GM21526 (cell line): Measurements from ENCODE around the gene TMEM250.

Source experiments
- ATAC-seq: cut with Tn5 transposase; IDR thresholded peaks from one replicate; pipeline ENCODE4 v1.9.1; 2021; ENCODE audit warnings: moderate library complexity; ENCODE audit not compliant: unreplicated experiment, low FRiP score

The TMEM250 gene

DNA sequence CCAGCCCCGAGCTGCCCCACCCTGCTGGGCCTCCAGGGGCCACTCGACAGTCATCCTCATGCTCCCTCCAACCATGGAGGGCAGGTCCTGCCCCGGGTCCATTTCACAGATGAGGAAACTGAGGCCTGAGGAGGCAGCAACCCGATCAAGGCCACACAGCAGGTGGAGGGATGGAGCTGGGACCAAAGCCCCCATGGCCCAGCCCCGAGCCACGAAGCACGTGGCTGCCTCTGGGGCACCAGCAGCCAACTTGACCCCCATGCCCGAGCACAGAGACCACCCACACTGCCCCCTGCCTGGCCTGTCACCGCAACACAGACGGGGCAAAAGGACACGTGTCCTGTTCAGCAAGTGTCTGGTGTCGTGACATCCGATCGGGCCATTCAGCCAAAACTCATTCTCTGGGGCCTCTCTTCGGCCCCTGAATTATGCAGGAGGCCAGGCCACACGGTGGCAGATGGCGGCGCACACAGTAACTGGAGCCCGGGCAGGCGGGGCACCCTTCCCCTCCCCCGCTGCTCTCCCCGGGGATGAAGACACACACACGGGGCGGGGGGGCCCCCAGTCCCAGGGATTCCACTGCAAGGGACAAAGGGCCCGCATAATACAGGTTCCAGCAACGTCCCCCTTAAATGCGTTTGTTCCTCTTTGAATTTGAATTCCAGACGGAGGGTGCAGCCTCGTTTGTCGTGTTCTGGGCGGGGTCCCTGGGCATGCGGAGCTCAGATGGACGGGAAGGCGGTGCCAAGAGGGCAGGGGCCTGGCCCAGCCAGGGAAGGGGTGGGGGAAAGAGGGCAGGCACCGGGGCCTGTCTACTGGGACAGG, 29.4 kb upstream of the TMEM250 start:
- no peak for ATAC-seq

- no peak for ATAC-seq
Measured at GRCh38 chr9:136147038-136147889, 28.6 kb upstream of the TMEM250 start.

DNA sequence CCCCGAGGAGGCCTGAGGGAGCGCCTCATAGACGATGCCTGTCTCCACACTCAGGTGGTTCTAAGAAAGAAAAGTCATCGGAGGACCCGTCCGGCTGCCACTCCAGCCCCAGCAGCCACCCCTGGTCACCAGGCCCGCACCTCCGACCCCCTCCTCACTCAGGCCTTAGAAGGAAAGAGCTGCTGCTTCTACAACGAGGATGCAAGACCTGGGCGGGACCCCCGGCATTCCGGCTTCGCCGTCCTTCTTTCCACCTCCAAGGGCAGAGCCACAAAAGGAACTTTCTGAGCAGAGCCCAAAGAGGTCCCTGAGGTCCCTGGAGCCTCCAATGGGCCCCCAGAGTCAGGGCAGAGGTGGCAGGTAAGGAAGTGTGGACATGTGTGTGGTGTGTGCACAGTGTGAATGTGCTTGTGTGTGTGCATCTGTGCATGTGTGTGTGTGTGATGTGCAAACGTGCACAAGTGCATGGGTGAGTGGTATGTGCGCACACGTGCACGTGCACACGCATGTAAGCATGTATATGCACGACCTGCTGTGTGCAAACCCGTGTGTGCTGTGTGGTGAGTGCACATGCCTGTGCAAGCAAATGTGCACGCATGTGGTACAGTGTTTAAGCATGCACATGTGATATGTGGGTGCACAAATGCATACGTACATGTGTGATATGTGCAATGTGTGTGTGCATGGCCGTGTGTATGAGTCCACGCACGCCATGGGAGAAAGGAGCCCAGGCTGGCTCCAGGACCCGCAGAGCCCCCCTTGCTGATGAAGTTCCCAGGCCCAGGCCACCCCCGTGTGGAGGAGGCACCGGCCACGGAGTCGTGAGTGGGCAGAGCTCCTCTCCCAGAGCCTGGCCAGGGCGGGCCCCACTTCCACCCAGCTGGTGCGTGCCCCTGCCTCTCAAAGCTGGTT, 27.7 kb upstream of the TMEM250 start:
- no peak for ATAC-seq

GRCh38 chr9:136145580-136145979, 26.9 kb upstream of the TMEM250 start:
- ATAC-seq: no peak

DNA sequence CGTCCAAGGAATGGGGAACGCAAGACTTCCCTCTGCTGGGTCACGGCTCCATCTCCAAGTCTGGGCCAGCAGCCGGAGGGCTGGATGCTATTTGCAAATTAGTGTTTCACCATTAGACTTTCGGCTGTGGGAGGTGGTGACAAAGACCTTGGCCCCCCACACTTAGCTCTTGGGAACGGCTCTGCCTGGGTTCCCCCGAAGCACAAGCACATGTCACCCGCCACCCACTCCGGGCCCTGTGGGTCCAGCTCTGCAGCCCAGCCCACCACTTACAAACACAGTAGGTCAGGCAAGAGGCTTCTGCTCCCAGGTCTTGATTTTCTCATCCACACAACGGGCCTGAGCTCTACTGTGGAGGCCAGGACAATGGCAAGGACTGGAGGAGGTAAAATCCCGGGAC, 25.8 kb upstream of the TMEM250 start:
- ATAC-seq: no peak

DNA sequence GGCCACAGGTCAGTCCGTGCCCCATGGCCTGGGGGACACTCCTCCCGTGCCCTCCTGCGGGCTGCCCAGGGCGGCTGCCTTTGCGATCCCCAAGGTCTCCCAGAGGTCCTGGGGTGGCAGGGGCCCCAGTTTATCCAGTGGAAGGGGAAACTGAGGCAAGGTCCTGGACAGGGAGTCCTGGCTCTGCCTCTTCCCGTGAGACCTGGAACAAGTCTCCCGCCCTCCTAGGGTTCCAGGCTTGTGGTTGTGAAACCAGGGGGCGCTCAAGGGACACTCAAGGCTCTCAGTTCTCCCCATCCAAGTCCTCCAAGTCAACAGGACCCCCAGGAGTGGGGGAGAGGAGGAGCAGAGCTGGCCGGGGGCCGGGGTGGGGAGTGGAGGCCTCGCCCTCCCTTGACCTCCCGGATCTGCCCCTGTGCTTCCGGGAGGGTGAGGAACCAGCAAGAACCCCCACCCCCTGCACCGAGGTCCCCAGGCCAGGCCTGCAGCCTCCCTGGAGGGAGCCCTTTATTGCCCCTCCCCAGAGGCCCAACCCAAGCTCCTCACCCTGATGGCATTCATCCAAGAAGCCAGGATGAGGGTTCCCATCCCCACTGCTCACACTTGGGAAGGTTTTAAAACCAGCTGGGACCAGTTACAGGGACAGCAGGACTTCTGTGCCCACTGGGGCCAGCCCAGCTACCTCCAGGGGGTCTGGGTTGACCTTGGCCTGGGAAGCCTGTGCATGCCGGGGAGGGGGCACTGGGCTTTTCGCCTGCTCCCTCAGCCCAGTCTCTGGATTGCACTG, 24.7 kb upstream of the TMEM250 start:
- ATAC-seq: no peak

GRCh38 chr9:136142859-136143214, 24.2 kb upstream of the TMEM250 start:
- ATAC-seq: no peak

GRCh38 chr9:136142414-136142796, 23.7 kb upstream of the TMEM250 start:
- no peak for ATAC-seq

GRCh38 chr9:136141682-136142413, 23.2 kb upstream of the TMEM250 start:
- ATAC-seq: no peak

DNA sequence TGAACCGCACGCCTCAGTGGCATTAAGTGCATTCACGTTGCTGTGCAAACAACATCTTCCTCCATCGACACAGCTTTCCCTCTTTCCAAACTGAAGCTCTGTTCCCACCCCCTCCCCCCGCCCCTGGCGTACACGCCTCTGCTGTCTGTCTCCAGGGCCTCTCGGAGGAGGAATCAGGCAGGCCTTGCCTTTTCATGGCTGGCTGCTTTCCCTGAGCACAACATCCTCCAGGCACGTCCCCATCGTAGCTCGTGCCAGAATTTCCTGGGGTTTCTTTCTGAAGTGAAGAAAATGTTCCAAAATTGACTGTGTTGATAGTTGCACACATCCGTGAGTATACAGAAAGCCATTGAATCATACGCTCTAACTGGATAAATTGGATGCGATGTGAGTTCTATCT, 22.3 kb upstream of the TMEM250 start:
- no peak for ATAC-seq

DNA sequence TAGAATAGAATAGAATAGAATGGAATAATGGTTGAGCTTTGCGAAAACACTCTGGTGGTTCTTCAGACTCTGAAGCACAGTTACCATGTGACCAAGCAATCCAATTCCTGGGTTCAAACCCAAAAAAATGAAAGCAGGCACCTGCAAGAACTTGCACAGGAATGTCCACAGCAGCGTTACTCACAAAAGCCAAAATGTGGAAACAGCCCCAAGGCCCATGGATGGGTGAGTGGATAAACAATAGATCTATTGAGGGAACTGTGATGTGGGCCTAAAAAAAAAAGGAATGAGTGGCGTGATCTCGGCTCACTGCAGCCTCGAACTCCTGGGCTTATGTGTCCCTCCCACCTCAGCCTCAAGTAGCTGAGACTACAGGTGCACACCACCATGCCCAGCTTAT, 21.4 kb upstream of the TMEM250 start:
- no peak for ATAC-seq

GRCh38 chr9:136138566-136138965, 19.9 kb upstream of the TMEM250 start:
- ATAC-seq: no peak

DNA sequence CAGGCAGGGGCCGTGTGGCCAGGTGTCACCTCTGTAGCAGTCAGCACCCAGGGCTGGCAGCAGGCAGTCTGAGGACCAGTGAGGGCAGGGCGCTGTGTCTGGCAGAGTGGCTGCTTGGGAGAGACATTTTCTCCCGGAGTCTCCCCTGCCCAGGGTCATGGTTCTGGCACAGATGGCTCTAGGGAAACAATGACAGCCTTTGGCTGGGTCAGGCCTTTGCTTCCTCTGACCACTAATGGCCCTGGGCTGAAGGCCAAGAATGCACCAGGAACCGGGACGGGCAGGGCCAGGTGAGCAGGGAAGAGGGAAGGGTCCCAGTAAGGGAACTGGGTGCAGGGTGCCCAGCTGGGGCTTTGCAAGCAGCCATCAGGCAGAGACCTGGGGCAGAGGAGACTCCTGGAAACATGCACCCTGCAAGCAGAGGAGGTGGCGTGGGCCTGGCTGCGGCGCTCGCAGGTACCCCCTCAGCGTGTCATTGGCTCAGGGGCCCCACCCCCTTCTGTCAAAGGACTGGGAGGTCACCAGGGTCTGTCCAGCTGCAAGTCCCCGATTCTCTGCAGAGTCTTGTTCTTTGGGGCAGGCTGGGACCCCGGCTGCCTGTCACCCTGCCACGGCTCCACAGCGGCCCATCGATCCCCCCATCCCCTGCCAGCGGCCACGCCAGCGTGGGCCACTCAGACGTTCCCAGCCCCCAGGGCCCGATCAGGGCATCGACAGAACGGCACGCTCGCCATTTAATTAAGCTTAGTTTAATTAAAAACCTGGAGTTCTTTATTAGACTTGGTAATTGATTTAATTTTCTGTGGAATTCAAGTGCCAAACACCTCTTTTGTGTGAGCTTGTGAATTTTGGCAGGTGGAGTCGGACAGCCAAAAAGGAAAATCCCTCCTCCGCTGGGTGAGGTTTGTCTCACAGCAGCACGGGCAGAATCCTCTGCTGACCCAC, 18.9 kb upstream of the TMEM250 start:
- no peak for ATAC-seq

- no peak for ATAC-seq
Measured at GRCh38 chr9:136136127-136136925, 17.7 kb upstream of the TMEM250 start.

DNA sequence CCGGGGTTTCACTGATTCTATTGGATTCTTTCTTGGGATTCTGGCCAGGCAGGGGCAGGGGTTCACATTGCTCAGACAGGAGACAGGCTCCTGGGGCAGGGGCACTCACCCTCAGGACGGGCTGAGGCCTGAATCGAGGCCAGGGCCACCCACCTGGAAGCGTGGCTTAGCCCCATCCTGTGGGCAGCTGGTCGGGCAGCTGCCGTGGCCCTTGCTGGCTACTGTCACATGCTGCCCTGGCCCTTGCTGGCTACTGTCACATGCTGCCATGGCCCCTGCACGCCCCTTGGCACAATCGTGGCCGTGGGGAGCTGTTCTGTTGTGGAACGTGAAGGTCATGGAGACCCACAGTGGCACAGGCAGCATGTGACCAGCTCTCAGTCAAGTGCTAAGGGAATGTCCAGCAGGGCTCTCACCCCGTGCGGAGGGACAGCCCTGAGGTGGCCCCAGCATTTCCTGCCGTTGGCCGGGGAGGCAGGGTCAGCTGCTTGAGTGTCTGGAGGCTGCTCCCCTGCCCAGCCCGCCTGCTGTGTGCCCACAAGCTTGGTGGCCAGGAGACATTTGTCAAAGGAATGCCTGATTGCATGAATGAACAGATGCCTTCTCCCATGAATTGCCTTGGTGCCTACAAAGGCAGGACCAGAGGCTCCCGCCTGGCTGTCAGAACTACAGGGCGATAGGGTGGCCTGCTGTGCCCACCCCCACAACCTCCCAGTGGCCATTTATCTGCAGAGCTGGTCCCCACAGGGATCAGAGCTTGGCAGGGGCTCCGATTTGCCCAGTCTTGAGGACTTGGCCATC, 16.9 kb upstream of the TMEM250 start:
- no peak for ATAC-seq

- ATAC-seq: no peak
Measured at GRCh38 chr9:136133959-136134484, 15.3 kb upstream of the TMEM250 start.
